Naive thymus-derived CD8-positive, alpha-beta T cell (primary cell): ENCODE measurements around the gene CRLF1. TPM values are rescaled to one million over a fixed set of nuclear protein-coding genes. Genes with fewer than 3 reads are reported as not detected.

Experiments
- ATAC-seq, 2 donors: fragments of 150-1000 bp; cut with Tn5 transposase in 1 of 2; sonication (Bioruptor Pico), chemical (Tn5 transposase) in 1 of 2; 1 replicate in 1 of 2; 2 replicates in 1 of 2; pipeline ENCODE4 v1.10.0; 2021; ENCODE audit warnings: mild to moderate bottlenecking in 2 of 2, moderate library complexity in 2 of 2
- POLR2A ChIA-PET: fragments of 350-600 bp; sonication (Branson Sonifier 250); formaldehyde crosslinking; loops from one replicate; lab custom pipeline; 2021; ENCODE audit warnings: antibody characterized with exemption; lab: Charles Lee
- DNase-seq, 10 donors: peaks; one replicate each; pipeline versions ENCODE4 v3.0.0 to v3.0.0-alpha.2; 2020 to 2022
- H3K27ac Mint-ChIP-seq, 10 donors: one replicate each; pipeline ENCODE4 v1.8.0; 2020 to 2022; ENCODE audit warnings: mild to moderate bottlenecking in 10 of 10, mixed read lengths in 10 of 10, moderate library complexity in 4 of 10, inconsistent platforms in 1 of 10
- H3K27me3 Mint-ChIP-seq, 5 donors: one replicate each; pipeline ENCODE4 v1.8.0; 2021 to 2022; ENCODE audit warnings: mixed read lengths in 5 of 5
- H3K36me3 Mint-ChIP-seq, 3 donors: one replicate each; pipeline ENCODE4 v1.8.0; 2020 to 2022; ENCODE audit warnings: mixed read lengths in 3 of 3, mild to moderate bottlenecking in 2 of 3, inconsistent platforms in 1 of 3
- H3K4me1 Mint-ChIP-seq, 4 donors: one replicate each; pipeline ENCODE4 v1.8.0; 2021 to 2022; ENCODE audit warnings: mixed read lengths in 4 of 4
- H3K4me3 Mint-ChIP-seq, 10 donors: one replicate each; pipeline ENCODE4 v1.8.0; 2020 to 2022; ENCODE audit warnings: mild to moderate bottlenecking in 10 of 10, mixed read lengths in 10 of 10, moderate library complexity in 6 of 10, inconsistent platforms in 1 of 10
- H3K9me3 Mint-ChIP-seq, 9 donors: one replicate each; pipeline ENCODE4 v1.8.0; 2020 to 2022; ENCODE audit warnings: mixed read lengths in 9 of 9, mild to moderate bottlenecking in 3 of 9, inconsistent platforms in 1 of 9, moderate library complexity in 1 of 9
- polyA plus RNA-seq, 3 donors: library from polyadenylated mRNA; unstranded; fragments of 300-500 nt; fragmentation: Illumina TruSeq; gene quantifications; one replicate each; pipeline ENCODE4 v1.2.3, GENCODE V29; 2021
- total RNA-seq, 8 experiments: library from RNA in 2 of 8; stranded (reverse) in 2 of 8; gene quantifications; one replicate each; pipeline ENCODE4 v1.2.3 and lab custom pipeline; 2021 to 2026

Gene CRLF1
- total RNA-seq (not detected), polyA plus RNA-seq (1 to 10 TPM in 1 of 3 donors, under 1 TPM in 1, not detected in 1; 0.55 to 1.1 TPM), total RNA-seq (lab: John Stamatoyannopoulos, UW) (0 to 0.21 (median 0.09) reads per million in 6 experiments)

GRCh38 chr19:18606281-18607225 is at the start of gene CRLF1:
CRLF1 (minus strand) TSS chr19:18606799; CDS start chr19:18606656, 143 bp downstream.
- ATAC-seq, result no peak
- peak within 1 kb of the TSS in 4 of 10 donors; percentile 18 to 69 (median 62) for H3K4me3 Mint-ChIP-seq
- H3K27ac Mint-ChIP-seq, result peak within 1 kb of the TSS in 1 of 10 donors; percentile 63
- H3K9me3 Mint-ChIP-seq, result no peaks in the 10 kb centered on the region
- H3K27me3 Mint-ChIP-seq, result peaks cover 24 to 79% (median 50%) of the 10 kb centered on the region in 5 donors
- POLR2A ChIA-PET, result no interaction called here
- DNase-seq, result no peak
- peaks cover 10 to 44% (median 24%) of the 10 kb centered on the region in 4 donors for H3K4me1 Mint-ChIP-seq
- H3K36me3 Mint-ChIP-seq, result peaks cover 0 to 12% (median 0%) of the 10 kb centered on the region in 3 donors

- peaks cover 18 to 29% (median 26%) of the 10 kb centered on the region in 4 donors for H3K4me1 Mint-ChIP-seq
- H3K27me3 Mint-ChIP-seq, result no peaks in the 10 kb centered on the region
- H3K9me3 Mint-ChIP-seq, result no peaks in the 10 kb centered on the region
- ATAC-seq (no peak), DNase-seq (no peak)
- POLR2A ChIA-PET, result interaction anchor here (0.6 kb wide), 1 partner anchor 108 kb away, joined by 3 read pairs; no protein-coding TSS in a partner anchor
- H3K4me3 Mint-ChIP-seq, result no peak overlapping the region
- no peaks in the 10 kb centered on the region for H3K36me3 Mint-ChIP-seq
- peak overlapping the region in 1 of 10 donors; percentile 73 for H3K27ac Mint-ChIP-seq
These were observed 48.7 kb upstream of the CRLF1 start for GRCh38 chr19:18655173-18655844.

- ATAC-seq, result no peak
- H3K4me1 Mint-ChIP-seq, result peaks cover 26 to 36% (median 30%) of the 10 kb centered on the region in 4 donors
- peak overlapping the region in 1 of 10 donors; percentile 76 for H3K27ac Mint-ChIP-seq
- H3K4me3 Mint-ChIP-seq, result peak overlapping the region in 1 of 10 donors; percentile 51
- H3K36me3 Mint-ChIP-seq, result peaks cover 0 to 4% (median 0%) of the 10 kb centered on the region in 3 donors
- POLR2A ChIA-PET, result interaction anchor here (0.6 kb wide), 1 partner anchor 108 kb away, joined by 3 read pairs; no protein-coding TSS in a partner anchor
- no peaks in the 10 kb centered on the region for H3K9me3 Mint-ChIP-seq
- DNase-seq, result no peak
- no peaks in the 10 kb centered on the region for H3K27me3 Mint-ChIP-seq
These were observed 47.9 kb upstream of the CRLF1 start for GRCh38 chr19:18654469-18654868.

GRCh38 chr19:18653853-18654252 is 47.3 kb upstream of the CRLF1 start:
- ATAC-seq (no peak), DNase-seq (no peak)
- no peaks in the 10 kb centered on the region for H3K9me3 Mint-ChIP-seq
- POLR2A ChIA-PET, result no interaction called here
- peaks cover 0 to 4% (median 0%) of the 10 kb centered on the region in 3 donors for H3K36me3 Mint-ChIP-seq
- peaks cover 26 to 36% (median 31%) of the 10 kb centered on the region in 4 donors for H3K4me1 Mint-ChIP-seq
- H3K4me3 Mint-ChIP-seq, result no peak overlapping the region
- no peaks in the 10 kb centered on the region for H3K27me3 Mint-ChIP-seq
- no peak overlapping the region for H3K27ac Mint-ChIP-seq

- peak overlapping the region in 3 of 10 donors; percentile 40 to 81 (median 67) for H3K27ac Mint-ChIP-seq
- H3K9me3 Mint-ChIP-seq, result no peaks in the 10 kb centered on the region
- peaks cover 22 to 37% (median 28%) of the 10 kb centered on the region in 4 donors for H3K4me1 Mint-ChIP-seq
- ATAC-seq (no peak), DNase-seq (no peak)
- POLR2A ChIA-PET, result interaction anchor here (0.7 kb wide), 1 partner anchor 23 kb away, joined by 4 read pairs; no protein-coding TSS in a partner anchor
- H3K36me3 Mint-ChIP-seq, result peaks cover 0 to 4% (median 0%) of the 10 kb centered on the region in 3 donors
- H3K27me3 Mint-ChIP-seq, result no peaks in the 10 kb centered on the region
- no peak overlapping the region for H3K4me3 Mint-ChIP-seq
These were observed 45.1 kb upstream of the CRLF1 start for GRCh38 chr19:18651733-18652132.

GRCh38 chr19:18651300-18651699 is 44.7 kb upstream of the CRLF1 start:
- no peak for DNase-seq
- POLR2A ChIA-PET, result no interaction called here
- Mint-ChIP-seq H3K4me1 (peaks cover 22 to 41% (median 31%) of the 10 kb centered on the region in 4 donors), H3K4me3 (no peak overlapping the region), H3K9me3 (no peaks in the 10 kb centered on the region), H3K27me3 (no peaks in the 10 kb centered on the region), H3K27ac (peak overlapping the region in 1 of 10 donors; percentile 40), H3K36me3 (peaks cover 0 to 4% (median 0%) of the 10 kb centered on the region in 3 donors)
- no peak for ATAC-seq

GRCh38 chr19:18650468-18651041 is 44.0 kb upstream of the CRLF1 start:
- peaks cover 19 to 41% (median 32%) of the 10 kb centered on the region in 4 donors for H3K4me1 Mint-ChIP-seq
- ATAC-seq (no peak), DNase-seq (no peak)
- peaks cover 0 to 4% (median 0%) of the 10 kb centered on the region in 3 donors for H3K36me3 Mint-ChIP-seq
- H3K9me3 Mint-ChIP-seq, result no peaks in the 10 kb centered on the region
- peak overlapping the region in 1 of 10 donors; percentile 21 for H3K27ac Mint-ChIP-seq
- POLR2A ChIA-PET, result interaction anchor here (0.6 kb wide), 1 partner anchor 9 kb away, joined by 4 read pairs; no protein-coding TSS in a partner anchor
- H3K4me3 Mint-ChIP-seq, result no peak overlapping the region
- no peaks in the 10 kb centered on the region for H3K27me3 Mint-ChIP-seq

GRCh38 chr19:18650021-18650390 is 43.4 kb upstream of the CRLF1 start:
- no peaks in the 10 kb centered on the region for H3K27me3 Mint-ChIP-seq
- DNase-seq (no peak), ATAC-seq (no peak)
- peaks cover 19 to 41% (median 32%) of the 10 kb centered on the region in 4 donors for H3K4me1 Mint-ChIP-seq
- peak overlapping the region in 4 of 10 donors; percentile 36 to 81 (median 54) for H3K4me3 Mint-ChIP-seq
- no peaks in the 10 kb centered on the region for H3K9me3 Mint-ChIP-seq
- peak overlapping the region in 1 of 10 donors; percentile 72 for H3K27ac Mint-ChIP-seq
- peaks cover 0 to 4% (median 0%) of the 10 kb centered on the region in 3 donors for H3K36me3 Mint-ChIP-seq
- POLR2A ChIA-PET, result interaction anchor here (0.6 to 1.6 kb wide), 2 partner anchors 9 to 57 kb away, joined by 3 to 4 read pairs; no protein-coding TSS in a partner anchor

GRCh38 chr19:18649371-18650020 is 42.9 kb upstream of the CRLF1 start:
- POLR2A ChIA-PET, result interaction anchor here (0.7 to 1.6 kb wide), 2 partner anchors 58 to 60 kb away, joined by 3 to 5 read pairs; no protein-coding TSS in a partner anchor
- peak overlapping the region in 4 of 10 donors; percentile 20 to 79 (median 40) for H3K27ac Mint-ChIP-seq
- peaks cover 0 to 4% (median 0%) of the 10 kb centered on the region in 3 donors for H3K36me3 Mint-ChIP-seq
- DNase-seq, result no peak
- peak overlapping the region in 8 of 10 donors; percentile 4 to 81 (median 43) for H3K4me3 Mint-ChIP-seq
- H3K27me3 Mint-ChIP-seq, result no peaks in the 10 kb centered on the region
- no peaks in the 10 kb centered on the region for H3K9me3 Mint-ChIP-seq
- ATAC-seq, result no peak
- H3K4me1 Mint-ChIP-seq, result peaks cover 17 to 40% (median 33%) of the 10 kb centered on the region in 4 donors

GRCh38 chr19:18648973-18649315 is 42.3 kb upstream of the CRLF1 start:
- H3K27ac Mint-ChIP-seq, result peak overlapping the region in 3 of 10 donors; percentile 20 to 79 (median 43)
- H3K36me3 Mint-ChIP-seq, result peaks cover 0 to 4% (median 0%) of the 10 kb centered on the region in 3 donors
- no peak for DNase-seq
- POLR2A ChIA-PET, result interaction anchor here (0.7 to 1.6 kb wide), 2 partner anchors 58 to 59 kb away, joined by 3 to 5 read pairs; no protein-coding TSS in a partner anchor
- no peaks in the 10 kb centered on the region for H3K27me3 Mint-ChIP-seq
- peaks cover 15 to 44% (median 36%) of the 10 kb centered on the region in 4 donors for H3K4me1 Mint-ChIP-seq
- H3K4me3 Mint-ChIP-seq, result peak overlapping the region in 5 of 10 donors; percentile 4 to 81 (median 36)
- H3K9me3 Mint-ChIP-seq, result no peaks in the 10 kb centered on the region
- no peak for ATAC-seq

- POLR2A ChIA-PET, result interaction anchor here (0.5 to 0.6 kb wide), 3 partner anchors 112 to 322 kb away, joined by 4 to 5 read pairs (median 4); no protein-coding TSS in a partner anchor
- no peak overlapping the region for H3K4me3 Mint-ChIP-seq
These were observed 41.2 kb upstream of the CRLF1 start for GRCh38 chr19:18647807-18648206.

More at GRCh38 chr19:18647807-18648206, 41.2 kb upstream of the CRLF1 start:
- Mint-ChIP-seq H3K36me3 (peaks cover 0 to 4% (median 0%) of the 10 kb centered on the region in 3 donors), H3K4me1 (peaks cover 15 to 47% (median 36%) of the 10 kb centered on the region in 4 donors), H3K9me3 (no peaks in the 10 kb centered on the region), H3K27ac (peak overlapping the region in 1 of 10 donors; percentile 72), H3K27me3 (no peaks in the 10 kb centered on the region)
- DNase-seq (no peak), ATAC-seq (no peak)
